A673 (cell line): ENCODE results near the gene TBX21.

Source experiments
- CTCF ChIP-seq: fragments of 300-800, 200-600 bp; sonication (generic); conservative IDR thresholded peaks from 2 replicates; pipeline ENCODE4 v1.5.1; 2017; ENCODE audit warnings: low read depth, mild to moderate bottlenecking, antibody characterized with exemption, low read length, moderate library complexity, mixed read lengths
- EZH2 ChIP-seq: fragments of 200-600 bp; sonication (generic); IDR thresholded peaks from 2 replicates; pipeline ENCODE4 v1.6.1; 2017; ENCODE audit warnings: borderline replicate concordance, low read depth, mild to moderate bottlenecking, mixed read lengths, antibody characterized with exemption, low read length; ENCODE audit not compliant: poor library complexity, severe bottlenecking

GRCh38 chr17:47692137-47692894, 40.7 kb upstream of the TBX21 start:
- no peak for TF ChIP-seq CTCF
- TF ChIP-seq EZH2: no peak
